Ectodermal cell (in vitro differentiated cells): ENCODE measurements around the gene PBX3.

ENCODE experiments used
- H3K27ac ChIP-seq: 2 replicates; pipeline ENCODE4 v1.7.0; 2013; ENCODE audit warnings: mild to moderate bottlenecking, low read depth, low read length; ENCODE audit not compliant: insufficient read depth, poor library complexity, severe bottlenecking
- H3K27me3 ChIP-seq: 2 replicates; pipeline ENCODE4 v1.7.0; 2013; ENCODE audit warnings: mild to moderate bottlenecking, low read length; ENCODE audit not compliant: insufficient read depth, control insufficient read depth, poor library complexity, severe bottlenecking
- H3K36me3 ChIP-seq: one replicate; pipeline ENCODE4 v1.7.0; 2013; ENCODE audit warnings: low read length; ENCODE audit not compliant: control insufficient read depth, insufficient read depth
- H3K4me1 ChIP-seq: one replicate; pipeline ENCODE4 v1.7.0; 2013; ENCODE audit warnings: low read length; ENCODE audit not compliant: control insufficient read depth, insufficient read depth
- H3K4me3 ChIP-seq: 2 replicates; pipeline ENCODE4 v1.7.0; 2013; ENCODE audit warnings: low read depth, low read length, control low read depth; ENCODE audit not compliant: insufficient read depth
- H3K9me3 ChIP-seq: 2 replicates; pipeline ENCODE4 v1.7.0; 2013; ENCODE audit warnings: mild to moderate bottlenecking, low read length, moderate library complexity; ENCODE audit not compliant: control insufficient read depth
- WGBS, 2 experiments: methylation state at CpG; one replicate each; pipeline ENCODE4 v1.1.7; 2013; ENCODE audit warnings: missing lambda C conversion rate in 2 of 2; 5-methylcytosine and 5-hydroxymethylcytosine counted together

PBX3 gene

GRCh38 chr9:125794708-125795107, 47.5 kb downstream of the PBX3 start:
- Histone ChIP-seq H3K27ac (no peak overlapping the region), H3K27me3 (no peaks in the 10 kb centered on the region), H3K4me1 (no peaks in the 10 kb centered on the region), H3K9me3 (no peaks in the 10 kb centered on the region), H3K4me3 (no peak overlapping the region), H3K36me3 (no peaks in the 10 kb centered on the region)
- WGBS, 2 experiments: 92 to 93% methylated on average over 2 of the region's 2 CpGs

GRCh38 chr9:125795970-125796596, 48.9 kb downstream of the PBX3 start:
- H3K4me3 ChIP-seq: no peak overlapping the region
- H3K27me3 ChIP-seq: no peaks in the 10 kb centered on the region
- no peaks in the 10 kb centered on the region for H3K9me3 ChIP-seq
- H3K36me3 ChIP-seq: peaks cover 3% of the 10 kb centered on the region
- WGBS, 2 experiments: 96 to 99% methylated on average over 4 of the region's 4 CpGs
- no peaks in the 10 kb centered on the region for H3K4me1 ChIP-seq
- no peak overlapping the region for H3K27ac ChIP-seq

- Histone ChIP-seq H3K27ac (no peak overlapping the region), H3K9me3 (no peaks in the 10 kb centered on the region), H3K4me1 (no peaks in the 10 kb centered on the region), H3K36me3 (peaks cover 3% of the 10 kb centered on the region), H3K27me3 (no peaks in the 10 kb centered on the region), H3K4me3 (no peak overlapping the region)
- 94 to 100% methylated on average over 1 of the region's 2 CpGs for WGBS, 2 experiments
These were observed 50.8 kb downstream of the PBX3 start for GRCh38 chr9:125797930-125798329.

GRCh38 chr9:125803526-125803925, 56.4 kb downstream of the PBX3 start:
- 80% methylated on average over 1 of the region's 2 CpGs; no CpG with 5 or more reads in 1 of the 2 experiments for WGBS, 2 experiments
- Histone ChIP-seq H3K4me1 (no peaks in the 10 kb centered on the region), H3K27ac (no peak overlapping the region), H3K4me3 (no peak overlapping the region), H3K27me3 (no peaks in the 10 kb centered on the region), H3K36me3 (peaks cover 3% of the 10 kb centered on the region), H3K9me3 (no peaks in the 10 kb centered on the region)

GRCh38 chr9:125805057-125805456, 57.9 kb downstream of the PBX3 start:
- no peak overlapping the region for H3K4me3 ChIP-seq
- H3K27ac ChIP-seq: no peak overlapping the region
- H3K9me3 ChIP-seq: no peaks in the 10 kb centered on the region
- H3K27me3 ChIP-seq: no peaks in the 10 kb centered on the region
- WGBS, 2 experiments: 94 to 95% methylated on average over 2 of the region's 2 CpGs
- no peaks in the 10 kb centered on the region for H3K4me1 ChIP-seq
- peaks cover 3% of the 10 kb centered on the region for H3K36me3 ChIP-seq

- peaks cover 3% of the 10 kb centered on the region for H3K36me3 ChIP-seq
- no peaks in the 10 kb centered on the region for H3K27me3 ChIP-seq
- H3K9me3 ChIP-seq: no peaks in the 10 kb centered on the region
- H3K27ac ChIP-seq: no peak overlapping the region
- no peak overlapping the region for H3K4me3 ChIP-seq
- H3K4me1 ChIP-seq: no peaks in the 10 kb centered on the region
These were observed 58.4 kb downstream of the PBX3 start for GRCh38 chr9:125805586-125805985.

GRCh38 chr9:125807079-125807478, 59.9 kb downstream of the PBX3 start:
- no peaks in the 10 kb centered on the region for H3K9me3 ChIP-seq
- no peaks in the 10 kb centered on the region for H3K36me3 ChIP-seq
- WGBS, 2 experiments: 88 to 92% methylated on average over 3 of the region's 3 CpGs
- no peaks in the 10 kb centered on the region for H3K27me3 ChIP-seq
- H3K27ac ChIP-seq: no peak overlapping the region
- no peak overlapping the region for H3K4me3 ChIP-seq
- H3K4me1 ChIP-seq: no peaks in the 10 kb centered on the region

- H3K9me3 ChIP-seq: no peaks in the 10 kb centered on the region
- H3K27me3 ChIP-seq: no peaks in the 10 kb centered on the region
- no peaks in the 10 kb centered on the region for H3K36me3 ChIP-seq
- no peaks in the 10 kb centered on the region for H3K4me1 ChIP-seq
- H3K4me3 ChIP-seq: no peak overlapping the region
- H3K27ac ChIP-seq: no peak overlapping the region
These were observed 63.0 kb downstream of the PBX3 start for GRCh38 chr9:125810161-125810560.

GRCh38 chr9:125811002-125811401, 63.8 kb downstream of the PBX3 start:
- no peaks in the 10 kb centered on the region for H3K27me3 ChIP-seq
- peaks cover 6% of the 10 kb centered on the region for H3K4me1 ChIP-seq
- no peaks in the 10 kb centered on the region for H3K36me3 ChIP-seq
- no peak overlapping the region for H3K4me3 ChIP-seq
- WGBS, 2 experiments: 93 to 95% methylated on average over 3 of the region's 3 CpGs
- H3K27ac ChIP-seq: no peak overlapping the region
- H3K9me3 ChIP-seq: no peaks in the 10 kb centered on the region

- no peak overlapping the region for H3K4me3 ChIP-seq
- no peak overlapping the region for H3K27ac ChIP-seq
- no peaks in the 10 kb centered on the region for H3K9me3 ChIP-seq
- H3K36me3 ChIP-seq: no peaks in the 10 kb centered on the region
- no peaks in the 10 kb centered on the region for H3K27me3 ChIP-seq
- WGBS, 2 experiments: 98% methylated on average over 6 of the region's 6 CpGs
- H3K4me1 ChIP-seq: peaks cover 9% of the 10 kb centered on the region
These were observed 65.2 kb downstream of the PBX3 start for GRCh38 chr9:125812403-125812802.

- no peak overlapping the region for H3K4me3 ChIP-seq
- no peaks in the 10 kb centered on the region for H3K27me3 ChIP-seq
- H3K4me1 ChIP-seq: peaks cover 9% of the 10 kb centered on the region
- H3K27ac ChIP-seq: no peak overlapping the region
- WGBS, 2 experiments: 73 to 75% methylated on average over 1 of the region's 1 CpG
- no peaks in the 10 kb centered on the region for H3K9me3 ChIP-seq
- H3K36me3 ChIP-seq: no peaks in the 10 kb centered on the region
These were observed 68.4 kb downstream of the PBX3 start for GRCh38 chr9:125815568-125815967.
